ENCODE results near the gene UAP1L1.
"Not testable (repeated sequence)": the region's sequence is repeated elsewhere in the genome, so short reads cannot be mapped to it uniquely, and the experiment has no call there.

GRCh38 chr9:137123952-137124462 is 46.7 kb downstream of the UAP1L1 start:
- TF ChIP-seq CTCF (IDR thresholded peaks at IDR 0.05); ZFX (IDR thresholded peaks at IDR 0.05; ENCODE audit: borderline replicate concordance): not testable (repeated sequence)
